ENCODE measurements around the gene LIN37.

The LIN37 gene

DNA sequence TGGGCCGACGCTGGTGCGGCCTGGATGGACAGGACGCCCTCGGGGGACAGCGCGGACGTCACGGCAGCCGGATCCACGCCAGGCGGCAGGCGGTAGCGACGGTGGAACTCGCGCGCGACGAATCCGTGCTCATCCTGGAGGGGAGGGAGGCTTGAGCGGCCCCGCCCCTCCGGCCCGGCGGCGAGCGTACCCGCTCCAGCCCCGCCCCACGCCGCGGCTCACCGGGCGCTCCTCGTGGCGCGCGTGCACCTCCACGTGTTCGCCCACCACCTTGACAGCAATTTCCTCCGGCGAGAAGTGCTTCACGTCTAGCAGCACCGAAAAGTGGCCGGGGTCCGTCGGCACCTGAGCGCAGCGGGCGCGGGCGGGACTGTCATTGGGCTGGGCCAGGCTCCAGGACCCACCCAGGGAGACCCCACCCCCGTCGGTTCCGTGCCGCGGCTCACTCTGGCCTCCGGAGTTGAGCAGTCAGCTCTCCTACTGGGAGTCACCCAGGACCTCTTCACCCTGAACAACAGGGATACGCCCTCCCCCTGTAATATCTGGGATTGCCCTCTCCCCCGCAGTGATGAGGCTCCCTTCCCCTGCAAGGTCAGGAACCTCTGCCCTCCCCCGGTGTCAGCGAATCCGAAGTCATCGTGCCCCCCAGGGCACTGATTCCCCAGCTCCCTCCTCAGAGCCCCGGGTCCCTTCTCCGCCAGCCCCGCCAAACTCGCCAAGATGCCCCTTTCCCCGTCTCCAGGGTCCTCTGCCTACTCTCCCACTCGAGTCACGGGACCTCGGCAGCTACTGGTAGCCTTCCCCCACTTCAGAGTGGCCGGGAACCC is 7.4 kb downstream of the LIN37 start:
- H3K36me3 ChIP-seq = peaks cover 42% of the 10 kb centered on the region
- no peak overlapping the region for H3K27ac ChIP-seq
- H3K4me3 ChIP-seq (ENCODE audit: low read depth in 1 of 2, low read length in 1 of 2) = peak overlapping the region in 1 of 2 experiments; percentile 4

DNA sequence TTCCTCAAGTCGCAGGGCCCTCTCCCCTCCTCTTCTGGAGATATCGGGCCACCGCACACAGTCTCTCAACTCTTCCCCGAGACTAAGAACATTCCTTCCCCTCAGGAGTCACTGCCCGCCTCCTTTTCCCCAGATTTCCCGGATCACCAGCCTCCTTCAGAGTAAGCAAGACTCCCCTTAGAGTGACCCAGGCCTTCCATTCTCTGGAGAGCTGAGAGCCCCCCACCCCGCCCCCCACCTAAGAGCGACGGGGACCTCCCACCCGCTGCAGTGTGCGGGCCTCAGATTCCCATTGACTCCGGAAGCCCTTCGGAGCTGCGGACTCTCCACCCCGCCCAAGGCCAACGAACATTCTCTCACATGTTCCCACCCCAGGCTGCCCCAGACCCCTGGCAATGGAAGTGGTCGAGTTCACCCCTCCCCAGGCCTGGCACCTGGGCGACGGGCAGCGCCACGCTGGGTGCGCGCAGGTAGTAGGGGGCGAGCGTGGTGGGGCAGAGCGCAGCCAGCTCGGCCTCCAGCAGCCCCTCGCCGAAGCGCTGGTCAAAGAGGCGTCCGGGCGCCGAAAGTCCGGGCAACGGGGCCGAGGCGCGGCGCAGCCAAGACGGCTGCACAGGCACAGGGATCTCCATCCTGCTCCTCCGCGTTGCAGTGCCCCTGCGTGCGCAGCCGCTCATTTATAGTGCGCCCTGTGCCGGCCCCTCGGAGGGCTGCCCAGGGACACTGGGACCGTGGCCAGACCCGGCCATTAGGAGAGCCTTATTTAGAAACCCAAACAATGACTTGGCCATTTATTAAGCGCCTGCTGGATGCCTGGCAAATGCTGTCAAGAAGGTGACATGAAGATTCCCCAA is 8.2 kb downstream of the LIN37 start, which contains the start of gene HSPB6:
Gene HSPB6, minus strand, starts transcription at position 653 of the 854 bp plus-strand sequence. Its CDS starts 21 bp downstream, at position 632.
- H3K4me3 ChIP-seq (ENCODE audit: low read depth in 1 of 2, low read length in 1 of 2) = peak within 1 kb of the TSS; percentile 78 to 87
- H3K9me3 ChIP-seq = no peaks in the 10 kb centered on the region
- no peak for TF ChIP-seq CTCF (IDR thresholded peaks at IDR 0.05)
- peaks cover 33 to 36% of the 10 kb centered on the region in 2 experiments for H3K4me1 ChIP-seq (ENCODE audit: control insufficient read depth in 1 of 2, insufficient read depth in 1 of 2, low read depth in 1 of 2, low read length in 1 of 2)
- peaks cover 48% of the 10 kb centered on the region for H3K36me3 ChIP-seq
- H3K27me3 ChIP-seq = peaks cover 33% of the 10 kb centered on the region
- H3K27ac ChIP-seq = peak within 1 kb of the TSS; percentile 85

More for the DNA sequence above, 7.4 kb downstream of the LIN37 start:
- Histone ChIP-seq H3K4me1 (ENCODE audit: control insufficient read depth in 1 of 2, insufficient read depth in 1 of 2, low read depth in 1 of 2, low read length in 1 of 2) (peaks cover 33 to 36% of the 10 kb centered on the region in 2 experiments), H3K27me3 (peaks cover 33% of the 10 kb centered on the region), H3K9me3 (no peaks in the 10 kb centered on the region)
- no peak for TF ChIP-seq CTCF (IDR thresholded peaks at IDR 0.05)

DNA sequence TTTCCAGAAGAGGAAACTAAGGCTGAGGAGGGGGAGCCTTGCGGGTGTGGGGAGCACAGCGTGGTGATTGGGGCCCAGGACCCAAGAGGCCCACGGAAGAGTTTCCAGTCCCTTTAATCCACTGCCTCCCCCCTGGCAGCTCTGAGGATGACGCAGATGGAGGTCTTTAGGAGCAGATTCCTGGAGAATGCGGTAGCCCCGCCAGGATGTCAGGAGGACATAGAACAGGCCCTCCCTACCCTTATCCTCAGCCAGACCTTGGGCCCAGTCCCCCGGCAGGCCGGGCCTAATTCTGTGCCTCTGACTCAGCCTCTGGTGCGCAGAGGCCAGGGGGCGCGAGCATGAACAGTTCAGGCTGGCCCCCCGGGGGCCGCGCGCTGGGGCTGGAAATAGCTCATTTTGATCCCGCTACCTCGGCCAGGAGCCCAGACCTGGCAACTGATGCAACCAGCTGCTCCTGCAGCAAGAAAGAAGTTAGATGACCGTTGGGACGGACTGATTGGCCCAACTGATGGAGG is 8.9 kb downstream of the LIN37 start:
- Histone ChIP-seq H3K36me3 (peaks cover 49% of the 10 kb centered on the region), H3K27me3 (peaks cover 33% of the 10 kb centered on the region), H3K27ac (peak overlapping the region; percentile 85), H3K9me3 (no peaks in the 10 kb centered on the region), H3K4me1 (ENCODE audit: control insufficient read depth in 1 of 2, insufficient read depth in 1 of 2, low read depth in 1 of 2, low read length in 1 of 2) (peaks cover 33 to 36% of the 10 kb centered on the region in 2 experiments), H3K4me3 (ENCODE audit: low read depth in 1 of 2, low read length in 1 of 2) (peak overlapping the region; percentile 78 to 87)
- no peak for TF ChIP-seq CTCF (IDR thresholded peaks at IDR 0.05)

- Histone ChIP-seq H3K9me3 (no peaks in the 10 kb centered on the region), H3K27ac (peak within 1 kb of the TSS; percentile 85), H3K27me3 (peaks cover 33% of the 10 kb centered on the region), H3K36me3 (peaks cover 42% of the 10 kb centered on the region), H3K4me1 (ENCODE audit: control insufficient read depth in 1 of 2, insufficient read depth in 1 of 2, low read depth in 1 of 2, low read length in 1 of 2) (peaks cover 33 to 36% of the 10 kb centered on the region in 2 experiments), H3K4me3 (ENCODE audit: low read depth in 1 of 2, low read length in 1 of 2) (peak within 1 kb of the TSS; percentile 78 to 87)
- peak; percentile 14 for TF ChIP-seq CTCF (IDR thresholded peaks at IDR 0.05)
Observed at GRCh38 chr19:35757749-35758608, 9.6 kb downstream of the LIN37 start, which contains the start of gene PROSER3. PROSER3 (plus strand) TSS chr19:35758176; CDS start chr19:35758216, 40 bp downstream.
